Dendritic cell treated with granulocyte-macrophage colony-stimulating factor and Interleukin-4, amounts not matched to agents 40 ng/mL and 50 ng/mL, for 4 days (primary cell): ENCODE results near the gene TBPL1.
"Not testable (repeated sequence)": the region's sequence is repeated elsewhere in the genome, so short reads cannot be mapped to it uniquely, and the experiment has no call there.

Experiments
- H3K27ac Mint-ChIP-seq: one replicate; pipeline ENCODE4 v1.8.0; 2022; ENCODE audit warnings: mild to moderate bottlenecking, mixed read lengths
- H3K27me3 Mint-ChIP-seq: one replicate; pipeline ENCODE4 v1.8.0; 2022; ENCODE audit warnings: mild to moderate bottlenecking, mixed read lengths
- H3K36me3 Mint-ChIP-seq: one replicate; pipeline ENCODE4 v1.8.0; 2022; ENCODE audit warnings: low read depth, mixed read lengths
- H3K4me1 Mint-ChIP-seq: one replicate; pipeline ENCODE4 v1.8.0; 2022; ENCODE audit warnings: low read depth, mixed read lengths
- H3K4me3 Mint-ChIP-seq: one replicate; pipeline ENCODE4 v1.8.0; 2022; ENCODE audit warnings: mild to moderate bottlenecking, moderate library complexity, mixed read lengths
- H3K9me3 Mint-ChIP-seq: one replicate; pipeline ENCODE4 v1.8.0; 2022; ENCODE audit warnings: mixed read lengths
- intact Hi-C: fragments of 100-400 bp; cut with micrococcal nuclease; formaldehyde crosslinking; loops from one replicate; pipeline ENCODE4 v1.15.0; 2022

Gene TBPL1

DNA sequence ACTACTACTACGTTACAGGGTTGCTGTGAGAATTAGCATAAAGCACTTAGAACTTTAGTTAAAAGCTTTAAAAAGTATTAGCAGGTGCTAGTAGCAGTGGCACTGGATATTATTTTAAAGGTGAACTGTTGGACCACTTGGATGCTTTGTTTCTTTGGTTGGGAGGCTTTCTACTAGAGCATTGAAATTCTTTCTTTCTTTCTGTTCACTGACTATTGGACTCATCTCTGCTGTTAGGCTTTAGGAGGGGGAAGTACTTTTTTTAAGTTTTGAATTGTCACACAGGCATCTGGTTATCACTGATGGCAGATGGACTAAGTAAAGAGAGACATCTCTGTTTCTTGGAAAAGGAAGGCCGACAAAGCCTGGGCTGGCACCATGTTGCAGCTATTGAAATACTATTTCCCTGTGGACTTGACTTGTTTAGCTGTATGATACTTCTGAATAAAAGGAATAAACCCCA is 4.8 kb downstream of the TBPL1 start:
- Mint-ChIP-seq H3K4me1 (peaks cover 38% of the 10 kb centered on the region), H3K27ac (no peak overlapping the region), H3K4me3 (no peak overlapping the region), H3K36me3 (peaks cover 10% of the 10 kb centered on the region), H3K9me3 (no peaks in the 10 kb centered on the region), H3K27me3 (no peaks in the 10 kb centered on the region)
- intact Hi-C loops = no loop called here

DNA sequence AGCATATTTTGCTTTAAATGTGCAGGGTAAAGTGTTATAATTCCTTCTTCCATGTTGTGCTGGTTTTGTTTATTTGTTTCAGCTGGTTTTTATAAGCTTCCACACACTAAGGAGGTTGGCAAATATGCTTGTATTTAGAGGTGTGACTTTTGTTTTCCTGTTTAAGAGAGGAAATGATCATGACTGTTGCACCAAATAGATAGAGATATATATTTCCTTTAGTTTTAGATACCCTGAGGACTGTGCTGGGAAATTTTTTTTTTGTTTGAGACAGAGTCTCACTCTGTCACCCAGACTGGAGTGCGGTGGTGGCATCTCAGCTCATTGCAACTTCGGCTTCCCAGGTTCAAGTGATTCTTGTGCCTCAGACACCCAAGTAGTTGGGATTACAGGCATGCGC is 5.8 kb downstream of the TBPL1 start:
- H3K27ac Mint-ChIP-seq = no peak overlapping the region
- no peak overlapping the region for H3K4me3 Mint-ChIP-seq
- H3K9me3 Mint-ChIP-seq = no peaks in the 10 kb centered on the region
- H3K36me3 Mint-ChIP-seq = peaks cover under 1% of the 10 kb centered on the region
- H3K4me1 Mint-ChIP-seq = peaks cover 35% of the 10 kb centered on the region
- H3K27me3 Mint-ChIP-seq = no peaks in the 10 kb centered on the region
- intact Hi-C loops = no loop called here

DNA sequence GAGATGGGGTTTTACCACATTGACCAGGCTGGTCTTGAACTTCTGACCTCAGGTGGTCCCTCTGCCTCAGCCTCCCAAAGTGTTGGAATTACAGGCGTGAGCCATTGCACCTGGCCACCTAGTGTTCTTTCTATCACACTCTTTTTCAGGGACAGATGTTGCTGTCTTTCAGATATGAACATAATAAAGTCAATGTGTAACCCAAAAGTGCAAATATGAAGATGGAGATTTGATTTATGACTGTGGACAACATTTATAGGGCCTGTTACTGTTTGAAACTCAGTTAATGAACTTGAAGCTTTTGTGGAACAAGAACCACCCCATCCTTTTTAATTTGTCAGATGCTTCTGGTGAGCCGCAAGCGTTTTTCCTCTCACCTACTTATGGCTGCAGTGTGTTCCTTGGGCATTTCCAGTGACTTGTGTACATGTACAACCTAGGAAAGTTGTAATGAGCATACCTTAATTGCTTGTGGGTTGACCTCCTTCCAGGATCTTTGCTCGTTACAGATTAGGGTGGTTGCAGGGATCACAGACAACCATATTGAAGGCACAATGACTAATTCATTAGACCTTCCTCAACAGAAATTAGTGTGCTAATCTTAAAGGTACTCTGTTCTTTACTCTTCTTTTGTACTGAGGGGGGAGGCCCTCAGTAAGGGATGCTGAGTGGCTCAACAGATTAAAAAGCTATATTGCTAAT is 6.8 kb downstream of the TBPL1 start:
- Mint-ChIP-seq H3K4me3 (no peak overlapping the region), H3K36me3 (no peaks in the 10 kb centered on the region), H3K27ac (no peak overlapping the region), H3K9me3 (no peaks in the 10 kb centered on the region), H3K4me1 (peaks cover 25% of the 10 kb centered on the region), H3K27me3 (no peaks in the 10 kb centered on the region)
- intact Hi-C loops = no loop called here

DNA sequence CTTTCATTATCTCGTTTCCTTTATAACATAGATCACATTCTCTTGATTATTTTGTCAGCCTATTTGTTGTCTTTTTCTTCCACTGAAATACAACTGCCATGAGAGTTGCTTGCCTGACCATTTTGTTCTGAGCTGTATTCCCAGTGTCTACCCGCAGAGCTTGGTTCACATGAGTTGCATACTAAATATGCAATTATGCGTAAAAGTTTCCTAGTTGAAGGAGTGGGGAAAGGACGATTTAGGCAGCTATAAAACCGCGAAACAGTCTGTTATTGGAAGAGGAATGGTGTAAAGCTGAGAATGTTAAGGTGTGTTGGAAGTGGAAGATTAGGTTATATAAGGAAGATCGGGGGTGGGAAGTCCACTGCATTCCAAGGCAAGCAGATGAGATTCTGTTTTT is 8.8 kb downstream of the TBPL1 start:
- Mint-ChIP-seq H3K4me1 (peaks cover 19% of the 10 kb centered on the region), H3K9me3 (no peaks in the 10 kb centered on the region), H3K27ac (no peak overlapping the region), H3K4me3 (no peak overlapping the region), H3K27me3 (no peaks in the 10 kb centered on the region), H3K36me3 (no peaks in the 10 kb centered on the region)
- intact Hi-C loops = no loop called here

DNA sequence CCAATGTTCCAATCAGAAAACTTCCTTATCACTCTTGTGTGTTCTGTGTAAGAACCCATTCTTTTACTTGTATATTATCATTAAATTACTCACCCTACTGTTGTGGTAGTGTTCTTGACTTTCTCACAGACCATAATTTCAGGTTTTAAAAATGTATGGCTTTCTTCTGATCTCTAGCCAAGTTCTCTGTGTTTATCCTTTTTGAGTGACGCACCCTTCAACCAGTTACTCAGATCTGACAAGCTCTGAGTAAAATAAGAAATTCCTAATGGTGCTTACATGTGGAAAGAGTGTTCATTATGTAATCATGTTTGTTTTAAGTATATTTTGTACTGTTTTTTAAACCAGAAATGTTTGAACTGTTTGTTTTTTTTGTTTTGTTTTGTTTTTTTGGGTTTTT is 11.0 kb downstream of the TBPL1 start:
- Mint-ChIP-seq H3K27me3 (no peaks in the 10 kb centered on the region), H3K9me3 (no peaks in the 10 kb centered on the region), H3K36me3 (no peaks in the 10 kb centered on the region), H3K4me3 (no peak overlapping the region), H3K27ac (no peak overlapping the region), H3K4me1 (peaks cover 17% of the 10 kb centered on the region)
- intact Hi-C loops = no loop called here

DNA sequence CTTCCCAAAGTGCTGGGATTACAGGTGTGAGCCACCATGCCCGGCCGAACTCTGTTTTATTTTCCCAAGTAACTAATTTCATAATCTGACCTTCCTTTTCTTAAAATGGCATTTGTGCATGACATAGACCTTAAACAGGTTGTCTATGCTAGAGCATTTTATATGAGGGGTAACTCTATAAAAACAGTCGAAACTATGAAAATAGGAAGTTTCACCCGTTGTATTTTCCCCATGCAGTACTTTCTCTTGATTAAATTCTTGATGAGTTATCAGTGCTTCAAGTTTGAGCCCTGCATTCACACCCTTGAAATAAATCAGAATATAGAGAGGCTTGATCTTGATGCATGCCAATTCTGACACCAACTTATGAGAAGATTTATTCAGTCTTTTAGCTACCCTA is 11.7 kb downstream of the TBPL1 start:
- intact Hi-C loops = no loop called here
- no peaks in the 10 kb centered on the region for H3K36me3 Mint-ChIP-seq
- H3K4me1 Mint-ChIP-seq = peaks cover 11% of the 10 kb centered on the region
- no peaks in the 10 kb centered on the region for H3K9me3 Mint-ChIP-seq
- H3K4me3 Mint-ChIP-seq = no peak overlapping the region
- no peaks in the 10 kb centered on the region for H3K27me3 Mint-ChIP-seq
- H3K27ac Mint-ChIP-seq = no peak overlapping the region

DNA sequence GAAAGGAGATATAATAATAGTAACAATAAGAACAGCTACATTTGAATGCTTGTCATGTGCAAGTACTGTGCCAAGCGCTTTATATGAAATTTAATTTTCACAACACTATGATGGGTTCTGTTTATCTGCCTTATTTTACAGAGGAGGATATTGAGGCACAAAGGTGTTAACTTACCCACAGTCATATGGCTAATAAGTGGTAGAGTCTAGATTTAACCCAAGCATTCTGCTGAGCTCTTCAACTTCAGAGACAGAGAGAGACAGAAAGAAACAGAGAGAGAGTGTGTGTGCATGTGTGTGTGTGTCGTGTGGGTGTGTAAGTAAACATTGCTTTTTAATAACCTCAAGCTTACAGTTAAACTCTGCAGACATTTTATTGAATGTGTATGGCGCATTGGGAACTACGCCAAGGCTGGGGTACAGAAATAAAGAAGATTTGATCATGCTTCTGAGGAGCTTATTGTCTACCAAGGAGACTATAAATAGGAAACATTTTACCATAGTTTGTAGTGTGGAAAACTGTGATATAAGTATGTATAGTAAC is 12.9 kb downstream of the TBPL1 start:
- Mint-ChIP-seq H3K4me1 (peaks cover 9% of the 10 kb centered on the region), H3K36me3 (peaks cover 2% of the 10 kb centered on the region), H3K9me3 (no peaks in the 10 kb centered on the region), H3K27ac (no peak overlapping the region), H3K4me3 (no peak overlapping the region), H3K27me3 (no peaks in the 10 kb centered on the region)
- intact Hi-C loops = no loop called here

DNA sequence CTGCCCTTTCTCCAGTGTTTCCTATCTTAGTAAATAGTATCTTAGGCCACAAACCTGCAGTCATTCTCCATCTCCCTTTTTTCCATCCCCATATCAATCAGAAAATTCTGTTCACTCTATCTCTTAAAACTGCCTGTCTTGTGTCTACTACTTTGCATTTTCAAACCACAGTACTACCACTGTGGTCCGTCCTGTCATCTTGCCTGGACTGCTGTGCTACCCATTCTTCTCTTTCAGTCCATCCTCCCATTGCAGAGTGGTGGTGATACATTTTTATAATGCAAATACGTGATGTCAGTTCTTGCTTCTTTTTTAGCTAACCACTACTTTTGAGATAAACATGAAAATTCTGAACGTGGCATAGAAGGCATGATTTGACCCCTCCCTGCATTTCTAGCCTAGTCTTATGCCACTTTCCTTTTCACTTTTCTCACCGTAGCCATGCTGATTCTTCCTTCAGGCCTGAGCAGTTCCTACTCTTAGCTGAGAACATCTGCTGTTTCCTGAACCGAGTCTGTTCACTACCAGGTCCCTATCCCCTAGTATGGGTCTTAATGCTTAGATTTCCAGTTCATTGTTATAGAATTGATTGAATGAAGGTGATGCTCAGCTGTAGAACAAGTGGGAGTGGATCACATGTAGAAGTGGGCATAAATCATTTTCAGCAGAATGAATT is 13.8 kb downstream of the TBPL1 start:
- H3K27ac Mint-ChIP-seq = no peak overlapping the region
- intact Hi-C loops = no loop called here
- H3K36me3 Mint-ChIP-seq = peaks cover 6% of the 10 kb centered on the region
- H3K4me1 Mint-ChIP-seq = peaks cover 16% of the 10 kb centered on the region
- H3K9me3 Mint-ChIP-seq = no peaks in the 10 kb centered on the region
- H3K27me3 Mint-ChIP-seq = no peaks in the 10 kb centered on the region
- H3K4me3 Mint-ChIP-seq = no peak overlapping the region

DNA sequence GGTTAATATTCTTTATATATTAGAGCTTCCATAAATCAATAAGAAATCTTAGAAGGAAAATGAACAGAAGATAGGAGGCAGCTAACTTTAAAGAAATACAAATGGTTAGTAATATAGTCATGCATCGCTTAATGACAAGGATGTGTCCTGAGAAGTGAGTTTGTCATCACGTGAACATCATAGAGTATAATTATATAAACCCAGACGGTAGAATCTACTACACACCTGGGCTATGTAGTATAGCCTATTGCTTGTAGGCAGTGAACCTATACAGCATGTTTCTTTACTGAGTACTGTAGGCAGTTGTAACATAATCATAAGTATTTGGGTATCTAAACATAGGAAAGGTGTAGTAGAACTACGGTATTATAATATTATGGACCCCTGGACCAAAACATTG is 14.3 kb downstream of the TBPL1 start:
- H3K27ac Mint-ChIP-seq = no peak overlapping the region
- intact Hi-C loops = no loop called here
- H3K27me3 Mint-ChIP-seq = no peaks in the 10 kb centered on the region
- H3K4me3 Mint-ChIP-seq = no peak overlapping the region
- H3K36me3 Mint-ChIP-seq = peaks cover 6% of the 10 kb centered on the region
- peaks cover 16% of the 10 kb centered on the region for H3K4me1 Mint-ChIP-seq
- no peaks in the 10 kb centered on the region for H3K9me3 Mint-ChIP-seq

DNA sequence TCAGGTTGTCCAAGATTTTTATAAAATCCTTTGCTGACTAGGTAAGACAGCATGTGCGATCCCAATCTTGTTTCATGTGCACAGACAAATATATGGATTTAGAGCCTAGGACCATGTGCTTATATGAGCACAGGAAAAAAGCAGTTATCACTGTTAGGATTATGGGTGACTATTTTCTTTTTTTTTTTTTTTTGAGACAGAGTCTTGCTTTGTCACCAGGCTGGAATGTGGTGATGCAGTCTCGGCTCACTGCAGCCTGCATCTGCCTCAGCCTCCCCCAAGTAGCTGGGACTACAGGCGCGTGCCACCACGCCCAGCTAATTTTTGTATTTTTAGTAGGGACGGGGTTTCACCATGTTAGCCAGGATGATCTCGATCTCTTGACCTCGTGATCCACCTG is 14.8 kb downstream of the TBPL1 start:
- intact Hi-C loops, H3K4me3 Mint-ChIP-seq, H3K36me3 Mint-ChIP-seq, H3K27ac Mint-ChIP-seq, H3K27me3 Mint-ChIP-seq, H3K9me3 Mint-ChIP-seq: not testable (repeated sequence)
- H3K4me1 Mint-ChIP-seq = peaks cover 16% of the 10 kb centered on the region

DNA sequence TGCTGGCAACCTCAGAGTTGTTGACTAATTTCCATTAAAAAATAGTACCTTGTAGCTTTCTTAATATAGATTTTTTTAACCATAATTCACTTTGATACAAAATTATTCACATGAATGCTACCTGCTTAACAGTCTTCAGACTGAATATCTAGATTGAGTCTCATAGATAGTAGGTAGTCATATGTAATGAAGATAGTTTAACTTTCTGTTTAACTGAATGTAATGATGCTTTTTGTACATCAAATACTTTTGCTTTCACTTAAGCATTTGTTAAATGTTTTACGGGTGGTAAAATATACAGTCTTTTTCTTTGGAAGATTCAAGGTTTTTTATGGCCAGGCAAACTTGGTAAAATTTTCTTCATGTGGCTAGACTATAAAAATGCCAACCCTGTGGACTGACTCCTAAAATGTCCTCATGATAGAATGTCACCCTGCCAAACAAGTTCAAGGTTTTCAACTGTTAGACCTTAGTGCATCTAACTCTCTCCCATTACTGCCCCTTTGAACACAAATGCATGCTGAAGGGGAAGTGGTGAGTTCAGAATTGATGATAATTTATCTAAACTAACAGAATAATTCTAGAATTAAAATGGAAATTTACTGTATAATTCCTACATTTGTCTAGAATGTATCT is 16.4 kb downstream of the TBPL1 start:
- intact Hi-C loops = no loop called here
- Mint-ChIP-seq H3K27me3 (no peaks in the 10 kb centered on the region), H3K27ac (no peak overlapping the region), H3K9me3 (no peaks in the 10 kb centered on the region), H3K4me1 (peaks cover 16% of the 10 kb centered on the region), H3K36me3 (peaks cover 6% of the 10 kb centered on the region), H3K4me3 (no peak overlapping the region)

DNA sequence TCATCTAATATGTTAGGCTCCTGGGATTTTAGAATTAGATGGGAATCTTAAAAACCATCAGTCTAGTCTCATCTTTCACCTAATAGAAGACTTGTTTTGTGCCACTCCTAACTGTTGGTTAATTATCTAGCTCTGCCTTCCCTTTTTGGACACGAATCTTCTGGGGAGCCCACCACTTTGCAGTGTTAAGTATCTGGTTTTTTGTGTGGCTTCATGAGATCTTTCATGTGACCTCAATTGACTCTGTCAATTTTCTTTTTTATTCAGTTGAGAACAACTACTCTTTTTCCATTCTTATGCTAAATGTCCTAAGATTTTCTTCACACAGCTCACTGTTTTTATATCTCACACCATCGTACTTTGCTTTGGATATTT is 16.9 kb downstream of the TBPL1 start:
- intact Hi-C loops = no loop called here
- H3K27ac Mint-ChIP-seq = no peak overlapping the region
- H3K36me3 Mint-ChIP-seq = peaks cover 6% of the 10 kb centered on the region
- no peak overlapping the region for H3K4me3 Mint-ChIP-seq
- H3K4me1 Mint-ChIP-seq = peaks cover 16% of the 10 kb centered on the region
- H3K9me3 Mint-ChIP-seq = no peaks in the 10 kb centered on the region
- no peaks in the 10 kb centered on the region for H3K27me3 Mint-ChIP-seq

DNA sequence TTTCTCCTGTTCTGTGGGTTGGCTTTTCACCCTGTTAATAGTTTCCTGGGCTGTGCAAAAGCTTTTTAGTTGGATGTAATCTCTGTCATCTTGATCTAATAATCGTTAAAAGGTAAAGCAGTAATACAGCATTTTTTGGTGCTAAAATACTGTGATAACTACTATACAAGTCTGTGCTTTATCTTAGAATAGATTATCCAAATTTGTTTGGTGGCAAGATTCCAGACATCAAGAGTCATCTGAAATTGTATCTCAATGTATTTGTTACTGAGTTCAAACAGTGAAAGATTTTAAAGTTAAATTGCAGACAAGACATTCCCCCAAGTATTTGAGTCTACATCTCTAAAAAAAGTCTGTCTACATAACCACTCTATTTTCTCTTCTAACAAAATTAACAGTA is 18.8 kb downstream of the TBPL1 start:
- intact Hi-C loops = loop anchor here (2.0 kb wide), 2 partner anchors 47 to 125 kb away; no protein-coding TSS in a partner anchor

DNA sequence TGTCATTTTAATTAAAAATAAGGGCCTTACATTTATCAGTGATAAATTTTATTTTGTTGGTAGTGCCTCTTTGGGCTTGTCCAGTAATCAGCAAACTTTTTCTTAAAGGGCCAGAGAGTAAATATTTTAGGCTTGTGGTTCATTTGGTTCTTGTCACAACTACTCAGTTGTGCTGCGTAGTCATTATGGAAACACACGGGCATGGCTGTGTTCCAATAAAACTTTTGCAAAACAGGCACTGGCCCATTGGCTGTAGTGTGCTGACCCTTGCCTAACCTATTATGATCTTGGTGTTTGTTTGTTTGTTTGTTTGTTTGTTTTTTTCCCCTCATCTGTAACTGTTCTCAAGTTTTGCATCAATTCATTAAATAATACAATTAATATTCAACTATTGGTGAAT is 19.4 kb downstream of the TBPL1 start:
- peaks cover 11% of the 10 kb centered on the region for H3K4me1 Mint-ChIP-seq
- H3K36me3 Mint-ChIP-seq = peaks cover 6% of the 10 kb centered on the region
- H3K9me3 Mint-ChIP-seq = no peaks in the 10 kb centered on the region
- intact Hi-C loops = loop anchor here (2.0 kb wide), 2 partner anchors 48 to 124 kb away; no protein-coding TSS in a partner anchor
- H3K27me3 Mint-ChIP-seq = no peaks in the 10 kb centered on the region
- no peak overlapping the region for H3K4me3 Mint-ChIP-seq
- no peak overlapping the region for H3K27ac Mint-ChIP-seq

More for the DNA sequence above, 18.8 kb downstream of the TBPL1 start:
- Mint-ChIP-seq H3K27me3 (no peaks in the 10 kb centered on the region), H3K36me3 (peaks cover 6% of the 10 kb centered on the region), H3K9me3 (no peaks in the 10 kb centered on the region), H3K4me3 (no peak overlapping the region), H3K27ac (no peak overlapping the region), H3K4me1 (peaks cover 11% of the 10 kb centered on the region)
